ENCODE results near the gene CCL5. TPM values are rescaled to one million over a fixed set of nuclear protein-coding genes. Genes with fewer than 3 reads are reported as not detected.

Gene CCL5
- polyA plus RNA-seq, 3 donors = 0.74 to 7.4 (median 6.7) TPM

DNA sequence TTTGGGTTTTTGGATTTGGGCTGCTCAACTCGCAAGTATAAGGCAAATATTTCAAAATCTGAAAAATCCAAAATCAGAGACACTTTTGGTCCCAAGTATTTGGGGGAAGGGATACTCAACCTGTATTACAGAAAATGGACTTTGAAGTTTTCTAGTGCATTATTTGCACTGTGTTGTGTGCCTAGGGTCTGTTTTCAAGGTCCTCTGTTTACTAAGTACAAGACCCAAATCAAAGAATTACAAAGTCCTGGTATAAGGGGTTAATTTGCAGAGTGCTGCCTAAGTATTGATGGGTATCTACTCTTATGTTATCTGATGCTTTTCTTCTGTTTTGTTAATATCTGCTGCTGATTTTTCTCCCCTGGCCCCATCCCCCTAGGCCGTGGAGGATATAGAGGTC, 36.5 kb downstream of the CCL5 start:
- WGBS, 3 donors = 94 to 99% (median 97%) methylated on average over 2 of the region's 2 CpGs
- H3K27ac ChIP-seq (ENCODE audit: low read depth, low read length) = no peak overlapping the region

DNA sequence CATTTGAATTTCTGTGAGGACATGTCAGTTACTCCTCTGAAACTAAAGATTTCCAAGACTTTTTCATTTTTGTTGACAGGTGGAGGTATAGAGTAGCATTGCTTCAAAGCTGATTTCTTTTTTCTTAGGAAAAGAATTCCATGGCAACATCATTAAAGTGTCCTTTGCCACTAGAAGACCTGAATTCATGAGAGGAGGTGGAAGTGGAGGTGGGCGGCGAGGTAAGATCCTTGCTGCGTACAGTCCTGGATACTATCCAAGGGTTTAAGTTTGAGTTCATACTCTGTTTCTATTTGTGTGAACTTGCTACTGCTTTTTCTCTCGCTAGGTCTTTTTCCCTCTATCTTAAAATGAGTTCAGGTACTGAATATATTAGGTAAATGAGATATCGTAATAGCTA, 37.9 kb downstream of the CCL5 start:
- H3K27ac ChIP-seq (ENCODE audit: low read depth, low read length) = no peak overlapping the region
- WGBS, 3 donors = 97 to 99% (median 98%) methylated on average over 5 of the region's 5 CpGs

DNA sequence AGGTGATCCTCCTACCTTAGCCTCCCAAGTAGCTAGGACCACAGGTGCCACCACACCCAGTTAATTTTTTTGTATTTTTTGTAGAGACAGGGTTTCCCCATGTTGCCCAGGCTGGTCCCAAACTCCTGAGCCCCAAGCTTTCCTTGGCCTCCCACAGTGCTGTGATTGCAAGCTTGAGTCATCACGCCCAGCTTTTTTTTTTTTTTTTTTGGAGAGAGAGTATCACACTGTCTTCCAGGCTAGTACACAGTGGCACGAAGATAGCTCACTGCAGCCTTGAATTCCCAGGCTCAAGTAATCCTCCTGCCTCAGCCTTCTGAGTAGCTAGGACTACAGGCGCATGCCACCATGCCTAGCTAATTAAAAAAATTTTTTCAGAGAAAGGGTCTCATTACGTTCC, 38.7 kb downstream of the CCL5 start:
- no peak overlapping the region for H3K27ac ChIP-seq (ENCODE audit: low read depth, low read length)
- WGBS, 3 donors = 90 to 94% (median 91%) methylated on average over 4 of the region's 4 CpGs

DNA sequence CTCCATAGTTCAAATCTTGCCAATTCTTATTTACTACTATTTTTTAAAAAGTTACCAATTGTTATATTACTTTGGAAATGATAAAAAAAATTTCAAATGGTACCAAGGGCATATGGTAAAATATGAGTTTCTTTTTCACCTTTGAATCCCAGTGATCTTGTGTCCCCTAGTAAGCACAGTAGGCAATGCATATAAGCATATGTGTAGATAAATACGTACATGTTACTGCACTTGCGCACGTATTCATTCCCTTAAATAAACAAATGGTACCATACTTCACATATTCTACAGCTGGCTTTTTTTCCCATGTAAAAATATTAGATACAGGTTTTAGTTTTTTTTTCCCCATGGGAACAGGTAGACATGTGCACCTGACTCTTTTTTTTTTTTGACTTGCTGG, 39.1 kb downstream of the CCL5 start:
- 62 to 96% (median 77%) methylated on average over 3 of the region's 3 CpGs for WGBS, 3 donors
- H3K27ac ChIP-seq (ENCODE audit: low read depth, low read length) = no peak overlapping the region

DNA sequence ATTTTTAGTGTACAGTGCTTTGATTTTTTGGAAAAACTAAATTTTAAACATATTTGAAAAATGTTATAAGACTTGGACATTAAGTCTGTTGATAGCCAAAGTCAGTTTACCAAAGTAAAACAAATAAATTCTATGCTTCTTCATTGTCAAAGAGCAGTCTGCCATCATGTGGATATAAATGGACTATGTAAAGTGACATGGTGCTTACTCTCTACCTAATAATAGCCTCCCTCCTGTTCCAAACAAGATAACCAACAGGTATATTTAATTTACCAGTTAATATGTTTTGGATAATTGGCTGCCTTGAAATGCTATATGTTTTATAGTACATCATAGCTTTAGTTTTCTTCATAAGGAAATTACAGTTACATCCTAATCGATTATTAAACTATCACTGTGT, 55.0 kb downstream of the CCL5 start:
- H3K27ac ChIP-seq (ENCODE audit: low read depth, low read length) = no peak overlapping the region
- 97% methylated on average over 1 of the region's 1 CpG for WGBS, 3 donors

Other genes starting within 250 kb of the CCL5 start
- 10 to 100 TPM in 2 of 3 donors, 1 to 10 TPM in 1; 5.6 to 42.8 (median 21.1) TPM for gene RASL10B, start 148.7 kb downstream of the CCL5 start, polyA plus RNA-seq
- under 1 TPM; 0.22 to 0.46 (median 0.24) TPM for gene GAS2L2, start 127.1 kb downstream of the CCL5 start, polyA plus RNA-seq
- under 1 TPM in 1 of 3 donors, not detected in 2; 0.09 TPM for gene C17orf50, start 119.5 kb downstream of the CCL5 start, polyA plus RNA-seq
- 10 to 100 TPM in 2 of 3 donors, 1 to 10 TPM in 1; 3.3 to 32.2 (median 18.7) TPM for gene MMP28, start 84.7 kb downstream of the CCL5 start, polyA plus RNA-seq
- 100 to 1,000 TPM in 1 of 3 donors, 10 to 100 TPM in 2; 68.1 to 123 (median 85.1) TPM for gene TAF15, start 70.9 kb downstream of the CCL5 start, polyA plus RNA-seq
- gene HEATR9, start 11.5 kb downstream of the CCL5 start, polyA plus RNA-seq = under 1 TPM in 1 of 3 donors, not detected in 2; 0.04 TPM
- gene RDM1, start 50.4 kb upstream of the CCL5 start, polyA plus RNA-seq = not detected
- gene LYZL6, start 63.4 kb upstream of the CCL5 start, polyA plus RNA-seq = not detected
- gene CCL16, start 101.1 kb upstream of the CCL5 start, polyA plus RNA-seq = under 1 TPM; 0.09 to 0.45 (median 0.17) TPM
- 100 to 1,000 TPM in 1 of 3 donors, 10 to 100 TPM in 2; 30.9 to 170 (median 91.0) TPM for gene CCL14, start 106.4 kb upstream of the CCL5 start, polyA plus RNA-seq
- gene CCL15, start 121.2 kb upstream of the CCL5 start, polyA plus RNA-seq = under 1 TPM in 1 of 3 donors, not detected in 2; 0.07 TPM
- 1 to 10 TPM in 2 of 3 donors, under 1 TPM in 1; 0.66 to 5.3 (median 2.4) TPM for gene CCL23, start 137.6 kb upstream of the CCL5 start, polyA plus RNA-seq
- gene CCL18, start 183.9 kb upstream of the CCL5 start, polyA plus RNA-seq = 10 to 100 TPM in 1 of 3 donors, 1 to 10 TPM in 2; 1.4 to 12.0 (median 2.4) TPM
- gene CCL3, start 209.8 kb upstream of the CCL5 start, polyA plus RNA-seq = 1 to 10 TPM in 2 of 3 donors, under 1 TPM in 1; 0.70 to 9.2 (median 5.4) TPM
- gene CCL4, start 223.5 kb upstream of the CCL5 start, polyA plus RNA-seq = 1 to 10 TPM in 2 of 3 donors, under 1 TPM in 1; 0.84 to 9.4 (median 4.8) TPM

Data from adipose tissue (tissue), 3 donors.